CD4-positive, alpha-beta T cell treated with Interleukin-1 beta for 1 hour (primary cell): ENCODE measurements around the gene TEKT3.

Source experiments
- DNase-seq, 2 donors: peaks; one replicate each; pipeline ENCODE4 v3.0.0-alpha.2; 2020 to 2022

TEKT3 gene

DNA sequence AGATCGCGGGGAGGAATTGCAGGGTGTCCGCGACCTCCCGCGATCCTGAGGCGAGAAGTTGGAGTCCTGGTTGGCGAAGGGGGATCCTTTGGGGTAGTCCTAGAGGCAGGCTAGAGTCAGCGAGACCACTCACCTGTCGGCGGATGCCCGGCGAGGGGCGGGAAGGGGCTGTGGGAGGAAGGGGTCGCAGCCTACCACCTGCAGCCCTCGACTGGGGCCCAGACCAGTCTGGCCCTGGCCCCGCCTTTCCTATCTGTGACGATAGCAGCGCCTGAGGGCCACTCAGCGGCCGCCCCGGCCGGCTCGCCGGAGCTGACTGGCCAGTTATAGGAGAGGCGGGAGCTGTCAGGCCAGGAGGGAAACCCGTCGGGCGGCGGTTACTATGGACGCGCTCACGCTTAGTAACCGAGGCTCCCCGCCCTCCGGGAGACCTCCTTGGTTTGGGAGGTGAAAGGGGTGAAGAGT lies at the start of gene TEKT3:
Gene TEKT3, minus strand, starts transcription at position 213 of the 465 bp plus-strand sequence. CDS start 10,012 bp downstream, outside the sequence.
- peak in 1 of 2 donors; percentile 2 for DNase-seq

GRCh38 chr17:15388356-15389041 lies 47.1 kb upstream of the TEKT3 start:
- no peak for DNase-seq

GRCh38 chr17:15386083-15386482 lies 44.7 kb upstream of the TEKT3 start:
- DNase-seq = no peak

DNA sequence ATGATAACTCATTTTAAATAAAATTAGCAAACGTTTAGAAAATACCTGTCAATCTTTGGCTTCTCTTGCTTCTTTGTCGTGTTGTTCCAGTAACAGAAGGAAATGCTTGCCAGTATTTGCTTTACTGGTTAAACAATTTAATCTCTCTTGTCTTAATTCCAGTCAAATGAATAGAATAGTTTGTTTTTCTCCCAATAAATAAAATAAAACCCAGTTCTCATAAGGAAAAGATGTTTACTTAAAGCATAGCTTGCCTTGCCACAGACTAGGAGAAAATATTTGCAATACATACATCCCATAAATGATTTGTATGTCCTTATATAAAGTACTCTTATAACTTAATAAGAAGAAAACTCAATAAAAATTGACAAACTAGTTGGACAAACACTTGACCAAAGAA lies 43.9 kb upstream of the TEKT3 start:
- DNase-seq = no peak

- no peak for DNase-seq
Observed at GRCh38 chr17:15384142-15384787, 42.9 kb upstream of the TEKT3 start.

- DNase-seq = no peak
Observed at GRCh38 chr17:15382914-15383313, 41.5 kb upstream of the TEKT3 start.

GRCh38 chr17:15381707-15382106 lies 40.3 kb upstream of the TEKT3 start:
- DNase-seq = no peak

GRCh38 chr17:15380446-15380845 lies 39.0 kb upstream of the TEKT3 start:
- no peak for DNase-seq

GRCh38 chr17:15379659-15380058 lies 38.3 kb upstream of the TEKT3 start:
- no peak for DNase-seq

DNA sequence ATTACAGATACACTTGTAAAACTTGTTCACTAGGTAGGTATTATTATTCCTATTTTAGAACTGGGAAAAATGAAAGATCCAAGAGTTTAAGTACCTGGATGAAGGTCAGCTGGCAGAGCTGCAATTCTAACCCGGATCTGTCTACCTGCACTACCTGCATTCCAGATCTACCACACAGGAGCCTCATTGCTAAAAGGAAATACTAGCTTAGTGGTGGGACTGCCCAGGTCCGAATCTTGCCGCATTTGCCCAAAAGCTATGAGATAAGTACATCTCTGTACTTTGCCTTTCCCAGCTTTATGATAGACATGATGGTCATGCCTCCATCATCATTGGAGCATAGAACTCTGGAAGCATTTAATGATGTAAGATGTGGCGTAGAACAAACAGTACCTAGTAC lies 36.8 kb upstream of the TEKT3 start:
- no peak for DNase-seq

DNA sequence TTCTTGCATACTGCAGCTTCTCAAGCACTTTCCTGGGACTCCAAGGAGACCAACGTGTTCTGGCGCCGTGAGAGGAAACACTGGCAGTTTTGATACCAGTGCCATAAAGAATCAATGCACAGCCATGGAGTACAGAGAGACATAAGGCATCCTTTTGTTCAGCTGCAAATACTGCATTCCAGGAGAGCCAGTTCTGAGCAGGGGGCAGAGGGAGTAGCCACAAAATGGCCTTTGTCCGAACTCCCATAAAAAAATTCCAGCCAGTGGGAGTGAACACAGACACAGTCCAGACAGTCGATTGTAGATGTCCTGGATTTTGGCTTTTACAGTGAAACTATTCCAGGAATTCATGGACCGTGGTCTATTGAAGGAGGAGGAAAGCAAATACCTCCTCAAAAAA lies 36.2 kb upstream of the TEKT3 start:
- DNase-seq = no peak

DNA sequence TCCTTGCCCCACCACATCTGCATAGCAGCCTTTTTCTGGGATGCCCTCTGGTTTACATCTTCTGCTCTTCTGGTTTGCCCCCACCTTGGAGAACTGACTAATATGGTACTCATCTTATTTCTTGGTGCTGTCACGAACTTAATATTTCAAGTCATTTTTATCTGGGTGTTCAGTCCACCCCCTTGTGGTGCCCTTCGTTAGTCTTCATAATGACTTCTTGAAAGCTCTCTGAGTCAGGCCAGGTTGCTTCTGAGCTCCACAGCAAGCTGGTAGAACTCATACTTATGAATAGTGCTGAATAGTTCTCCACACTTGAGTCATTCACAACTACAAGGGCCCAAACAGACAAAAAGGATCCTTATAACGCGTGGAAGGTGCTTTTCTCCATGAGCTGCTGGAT lies 35.8 kb upstream of the TEKT3 start:
- DNase-seq = no peak

- no peak for DNase-seq
Observed at GRCh38 chr17:15371376-15372130, 30.2 kb upstream of the TEKT3 start.

DNA sequence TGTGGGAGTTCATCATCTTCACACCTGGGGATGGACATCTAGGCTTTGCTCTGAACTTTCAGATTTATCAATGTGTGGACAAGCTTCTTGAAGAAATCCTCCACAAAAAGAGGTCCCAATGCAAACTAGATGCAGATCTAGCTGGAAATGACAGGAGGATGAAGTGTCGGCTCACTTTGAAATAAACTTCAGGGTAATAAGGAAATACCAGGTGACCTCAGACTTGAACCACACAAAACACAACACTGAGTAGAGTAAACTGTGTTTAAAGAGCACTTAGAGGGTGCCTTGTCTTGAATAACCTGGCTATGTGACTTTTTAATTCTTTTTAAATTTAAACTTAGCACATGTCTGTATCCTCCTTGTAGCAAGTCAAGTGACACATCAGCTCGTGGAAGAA lies 27.2 kb upstream of the TEKT3 start:
- DNase-seq = no peak

- no peak for DNase-seq
Observed at GRCh38 chr17:15366026-15366425, 24.6 kb upstream of the TEKT3 start.

DNA sequence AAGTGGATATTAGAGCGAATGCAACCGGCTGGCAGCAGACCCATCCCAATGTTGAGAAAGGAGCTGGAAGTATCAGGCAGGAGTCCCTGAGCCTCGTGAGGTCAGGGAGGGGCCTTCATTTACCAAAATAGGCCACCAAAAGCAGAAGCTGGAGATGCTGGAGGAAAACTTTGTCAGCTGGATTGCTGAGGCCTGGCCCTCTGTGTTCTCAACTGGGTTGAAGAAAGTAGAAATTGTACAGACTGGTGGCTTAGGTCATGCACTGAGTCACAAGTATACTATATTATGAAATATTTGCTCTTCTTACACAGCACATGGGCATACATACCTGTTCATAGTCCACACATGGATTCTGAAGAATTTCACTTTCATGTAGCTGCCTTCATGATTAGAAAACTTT lies 23.2 kb upstream of the TEKT3 start:
- no peak for DNase-seq

DNA sequence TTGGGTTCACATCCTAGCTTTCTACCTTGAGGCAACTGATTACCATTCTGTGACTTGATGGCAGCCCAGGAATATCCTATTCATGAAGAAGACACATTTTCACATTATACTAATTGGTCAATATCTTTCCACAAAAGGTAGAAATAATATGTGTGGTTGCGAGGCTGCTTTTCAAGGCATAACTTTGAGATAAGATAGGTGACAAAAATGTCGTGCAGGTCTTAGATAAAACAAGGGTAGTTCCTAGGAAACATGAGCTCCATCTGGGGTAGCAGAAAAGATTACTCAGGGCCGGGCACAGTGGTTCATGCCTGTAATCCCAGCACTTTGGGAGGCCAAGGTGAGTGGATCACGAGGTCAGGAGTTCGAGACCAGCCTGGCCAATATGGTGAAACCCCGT lies 22.3 kb upstream of the TEKT3 start:
- DNase-seq = no peak

DNA sequence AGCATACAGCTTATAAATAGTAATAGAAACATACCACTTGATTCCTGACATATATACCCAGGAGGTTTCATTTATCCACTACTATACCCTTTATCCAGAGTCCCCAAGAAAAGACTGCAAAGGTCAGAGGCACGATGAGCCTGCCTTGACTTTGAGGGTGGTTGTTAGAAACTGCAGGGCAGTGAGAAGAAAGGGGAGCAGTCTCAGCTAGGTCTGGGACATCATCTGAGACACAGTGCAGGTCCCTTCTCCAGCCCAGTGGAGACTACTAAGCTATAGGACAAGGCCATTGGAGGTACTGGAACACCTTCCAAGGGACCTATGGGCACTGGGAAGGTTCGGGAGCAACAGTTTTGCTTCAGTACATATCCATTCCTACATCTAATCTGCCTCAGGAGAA lies 20.2 kb upstream of the TEKT3 start:
- no peak for DNase-seq

- no peak for DNase-seq
Observed at GRCh38 chr17:15361151-15361550, 19.8 kb upstream of the TEKT3 start.

- no peak for DNase-seq
Observed at GRCh38 chr17:15354256-15354655, 12.9 kb upstream of the TEKT3 start.

- no peak for DNase-seq
Observed at GRCh38 chr17:15351925-15352324, 10.5 kb upstream of the TEKT3 start.

- DNase-seq = no peak
Observed at GRCh38 chr17:15351478-15351840, 10.1 kb upstream of the TEKT3 start.

DNA sequence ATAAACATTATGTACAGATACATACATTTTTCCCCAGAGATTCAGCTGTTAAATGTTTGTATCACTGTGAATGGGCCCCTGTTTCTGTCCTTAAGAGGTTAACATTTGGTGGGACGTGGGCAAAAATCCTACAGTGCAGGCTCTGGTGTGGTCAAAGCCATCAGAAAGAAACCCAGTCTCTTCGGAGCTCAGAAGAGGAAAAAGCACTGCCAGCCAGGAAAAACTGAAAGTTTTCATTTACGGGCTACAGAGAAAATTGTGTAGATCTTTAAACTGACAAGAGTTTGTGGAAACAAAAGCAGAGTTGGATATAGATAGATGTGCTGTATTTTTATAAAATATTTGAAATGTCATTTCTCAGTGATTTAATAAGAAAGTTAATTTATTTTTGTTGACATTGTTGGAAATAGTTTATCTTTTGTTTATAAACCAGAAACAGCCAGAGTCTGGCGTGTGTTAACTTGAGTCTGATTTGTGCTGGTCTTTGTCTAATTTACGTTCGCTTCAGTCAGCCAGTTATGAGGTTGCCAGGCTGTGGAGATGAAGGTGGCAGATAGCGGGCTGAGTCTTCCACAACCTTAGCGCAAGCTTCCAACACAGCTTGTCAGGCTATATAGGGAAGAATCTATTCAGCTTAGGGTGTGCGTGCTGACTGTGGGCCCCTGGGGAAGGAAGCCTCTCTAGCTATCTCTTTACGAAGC lies 9.5 kb upstream of the TEKT3 start:
- no peak for DNase-seq
